SK-N-SH treated with all-trans-retinoic acid at 6 μM for 48 hours (cell line): ENCODE data around the gene NKAIN1.

ENCODE experiments used
- PPARA ChIP-seq: fragments of 250-450 bp; sonication (Bioruptor Pico); IDR thresholded peaks from 2 replicates; pipeline ENCODE4 v1.5.0; 2020; ENCODE audit warnings: mild to moderate bottlenecking, borderline replicate concordance
- TCF4 ChIP-seq: fragments of 250-450 bp; sonication (Bioruptor Pico); IDR thresholded peaks from 2 replicates; pipeline ENCODE4 v1.8.0; 2021; ENCODE audit warnings: mild to moderate bottlenecking, moderate library complexity, borderline replicate concordance
- ZFP3 ChIP-seq: fragments of 250-450 bp; sonication (Bioruptor Pico); IDR thresholded peaks from 2 replicates; pipeline ENCODE4 v1.5.0; 2020; ENCODE audit warnings: mild to moderate bottlenecking, moderate library complexity
- ZFP30 ChIP-seq: fragments of 450-650 bp; formaldehyde crosslinking; IDR thresholded peaks from 2 replicates; pipeline ENCODE4 v1.5.0; 2022; ENCODE audit warnings: mild to moderate bottlenecking, moderate library complexity
- TF ChIP-seq, protein P1 (sequence below): fragments of 250-450 bp; sonication (Bioruptor Pico); IDR thresholded peaks from 2 replicates; pipeline ENCODE4 v1.5.1; 2020; ENCODE audit warnings: low read depth, mild to moderate bottlenecking, moderate library complexity
- TF ChIP-seq, protein P2 (sequence below): fragments of 250-450 bp; sonication (Bioruptor Pico); IDR thresholded peaks from 2 replicates; pipeline ENCODE4 v1.8.0; 2020; ENCODE audit warnings: mild to moderate bottlenecking, moderate library complexity, borderline replicate concordance

DNA sequence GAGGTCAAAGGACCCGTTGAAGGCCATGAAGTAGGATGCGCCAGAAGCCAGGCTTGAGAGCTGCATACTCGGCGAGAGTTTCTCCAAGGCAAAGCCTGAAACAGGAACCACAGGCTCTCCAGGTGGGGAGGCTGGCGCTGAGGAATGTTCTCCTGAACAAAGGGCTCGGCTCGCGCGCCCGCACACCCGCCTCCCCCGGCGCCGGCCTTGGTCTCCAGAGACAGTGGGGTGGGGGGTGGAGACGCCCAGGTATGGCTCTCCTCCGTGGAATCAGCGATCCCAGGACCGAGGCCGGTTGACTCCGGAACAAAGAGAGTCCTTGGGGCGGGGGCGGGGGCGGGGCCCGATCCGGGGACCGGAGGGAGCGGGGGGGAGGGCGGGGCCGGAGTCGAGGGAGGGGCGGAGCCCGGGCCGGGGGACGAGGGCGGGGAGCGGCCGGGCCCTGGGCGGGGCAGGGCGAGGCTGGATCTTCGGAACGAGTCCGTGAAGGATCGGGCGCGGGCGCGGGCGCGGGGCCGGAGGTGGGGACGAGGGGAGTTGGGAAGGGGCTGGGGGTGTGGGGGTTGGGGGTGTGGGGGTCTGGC is 85.0 kb downstream of the NKAIN1 start:
- TF ChIP-seq, protein P1, sequence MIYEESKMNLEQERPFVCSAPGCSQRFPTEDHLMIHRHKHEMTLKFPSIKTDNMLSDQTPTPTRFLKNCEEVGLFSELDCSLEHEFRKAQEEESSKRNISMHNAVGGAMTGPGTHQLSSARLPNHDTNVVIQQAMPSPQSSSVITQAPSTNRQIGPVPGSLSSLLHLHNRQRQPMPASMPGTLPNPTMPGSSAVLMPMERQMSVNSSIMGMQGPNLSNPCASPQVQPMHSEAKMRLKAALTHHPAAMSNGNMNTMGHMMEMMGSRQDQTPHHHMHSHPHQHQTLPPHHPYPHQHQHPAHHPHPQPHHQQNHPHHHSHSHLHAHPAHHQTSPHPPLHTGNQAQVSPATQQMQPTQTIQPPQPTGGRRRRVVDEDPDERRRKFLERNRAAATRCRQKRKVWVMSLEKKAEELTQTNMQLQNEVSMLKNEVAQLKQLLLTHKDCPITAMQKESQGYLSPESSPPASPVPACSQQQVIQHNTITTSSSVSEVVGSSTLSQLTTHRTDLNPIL: no peak
- TF ChIP-seq ZFP3 (CRISPR knock-in tag) (no peak), ZFP30 (no peak), TCF4 (CRISPR knock-in tag) (no peak), PPARA (CRISPR knock-in tag) (no peak)
- TF ChIP-seq, protein P2, sequence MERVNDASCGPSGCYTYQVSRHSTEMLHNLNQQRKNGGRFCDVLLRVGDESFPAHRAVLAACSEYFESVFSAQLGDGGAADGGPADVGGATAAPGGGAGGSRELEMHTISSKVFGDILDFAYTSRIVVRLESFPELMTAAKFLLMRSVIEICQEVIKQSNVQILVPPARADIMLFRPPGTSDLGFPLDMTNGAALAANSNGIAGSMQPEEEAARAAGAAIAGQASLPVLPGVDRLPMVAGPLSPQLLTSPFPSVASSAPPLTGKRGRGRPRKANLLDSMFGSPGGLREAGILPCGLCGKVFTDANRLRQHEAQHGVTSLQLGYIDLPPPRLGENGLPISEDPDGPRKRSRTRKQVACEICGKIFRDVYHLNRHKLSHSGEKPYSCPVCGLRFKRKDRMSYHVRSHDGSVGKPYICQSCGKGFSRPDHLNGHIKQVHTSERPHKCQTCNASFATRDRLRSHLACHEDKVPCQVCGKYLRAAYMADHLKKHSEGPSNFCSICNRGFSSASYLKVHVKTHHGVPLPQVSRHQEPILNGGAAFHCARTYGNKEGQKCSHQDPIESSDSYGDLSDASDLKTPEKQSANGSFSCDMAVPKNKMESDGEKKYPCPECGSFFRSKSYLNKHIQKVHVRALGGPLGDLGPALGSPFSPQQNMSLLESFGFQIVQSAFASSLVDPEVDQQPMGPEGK: no peak
